IMR-90 (cell line): ENCODE data around the gene NCOR1. TPM values are rescaled to one million over a fixed set of nuclear protein-coding genes. Genes with fewer than 3 reads are reported as not detected.

Experiments used
- ATAC-seq: fragments of 200-7000 bp; cut with Tn5 transposase; 2 replicates; pipeline ENCODE4 v1.9.1; 2020; ENCODE audit warnings: low read depth, mild to moderate bottlenecking, moderate library complexity
- BruUV-seq: library from RNA; stranded (reverse); fragments of 400-500 nt; replicated peaks from 2 replicates; lab custom pipeline; 2021; lab: Mats Ljungman, UMichigan
- CTCF ChIA-PET: fragments of 300-600 bp; formaldehyde crosslinking; extraction: SDS; loops from one replicate; lab custom pipeline; 2021; ENCODE audit warnings: antibody characterized with exemption; lab: Yijun Ruan, JAX
- POLR2A ChIA-PET: fragments of 300-600 bp; sonication (Branson Sonifier 250); formaldehyde crosslinking; loops from one replicate; lab custom pipeline; 2022; ENCODE audit warnings: antibody characterized with exemption; ENCODE audit not compliant: unreplicated experiment; lab: Charles Lee
- DNase-seq: peaks from one replicate; pipeline ENCODE4 v3.0.0; 2013
- H2AFZ ChIP-seq: replicated peaks from 2 replicates; pipeline ENCODE3; 2013; ENCODE audit warnings: low read length, mild to moderate bottlenecking; ENCODE audit not compliant: poor library complexity
- H2AK5ac ChIP-seq: 2 replicates; pipeline ENCODE4 v1.6.1; 2013; ENCODE audit warnings: low read depth, low read length, inconsistent platforms
- H2AK9ac ChIP-seq: replicated peaks from 2 replicates; pipeline ENCODE3; 2013; ENCODE audit warnings: mild to moderate bottlenecking, low read depth, low read length, moderate library complexity; ENCODE audit not compliant: poor library complexity
- H2BK120ac ChIP-seq: 2 replicates; pipeline ENCODE4 v1.6.1; 2013; ENCODE audit warnings: low read depth, low read length, inconsistent platforms
- H2BK15ac ChIP-seq: 3 replicates; pipeline ENCODE4 v1.6.1; 2013; ENCODE audit warnings: low read depth, low read length, inconsistent platforms
- H2BK20ac ChIP-seq: 2 replicates; pipeline ENCODE4 v1.6.1; 2013; ENCODE audit warnings: low read depth, mild to moderate bottlenecking, inconsistent platforms, low read length, moderate library complexity
- H2BK5ac ChIP-seq: 2 replicates; pipeline ENCODE4 v1.6.1; 2013; ENCODE audit warnings: mild to moderate bottlenecking, low read depth, low read length, inconsistent platforms; ENCODE audit not compliant: poor library complexity, severe bottlenecking
- H3K14ac ChIP-seq: replicated peaks from 2 replicates; pipeline ENCODE4 v1.6.1; 2013; ENCODE audit warnings: low read depth, low read length, inconsistent platforms
- H3K18ac ChIP-seq: 2 replicates; pipeline ENCODE4 v1.6.1; 2013; ENCODE audit warnings: low read depth, low read length, control low read depth
- H3K23ac ChIP-seq: 2 replicates; pipeline ENCODE4 v1.6.1; 2013; ENCODE audit warnings: low read depth, low read length, inconsistent platforms
- H3K27ac ChIP-seq: 2 replicates; pipeline ENCODE4 v1.5.1; 2013; ENCODE audit warnings: mild to moderate bottlenecking, control low read depth, low read length; ENCODE audit not compliant: insufficient read depth
- H3K27me3 ChIP-seq: 2 replicates; pipeline ENCODE4 v1.6.1; 2013; ENCODE audit warnings: low read length; ENCODE audit not compliant: control insufficient read depth, insufficient read depth
- H3K36me3 ChIP-seq: 2 replicates; pipeline ENCODE4 v1.6.1; 2013; ENCODE audit warnings: low read length, mixed read lengths; ENCODE audit not compliant: control insufficient read depth, insufficient read depth
- H3K4ac ChIP-seq: 2 replicates; pipeline ENCODE4 v1.6.1; 2013; ENCODE audit warnings: low read depth, low read length, inconsistent platforms
- H3K4me1 ChIP-seq: 2 replicates; pipeline ENCODE4 v1.6.1; 2013; ENCODE audit warnings: low read length, mixed read lengths; ENCODE audit not compliant: control insufficient read depth, insufficient read depth
- H3K4me2 ChIP-seq: 2 replicates; pipeline ENCODE4 v1.6.1; 2013; ENCODE audit warnings: low read depth, mild to moderate bottlenecking, control low read depth, low read length, moderate library complexity
- H3K4me3 ChIP-seq: 2 replicates; pipeline ENCODE4 v1.5.1; 2013; ENCODE audit warnings: low read depth, mild to moderate bottlenecking, control low read depth, low read length, moderate library complexity; ENCODE audit not compliant: insufficient read depth
- H3K56ac ChIP-seq: 2 replicates; pipeline ENCODE4 v1.6.1; 2013; ENCODE audit warnings: low read length, inconsistent platforms; ENCODE audit not compliant: insufficient read depth; ENCODE audit errors: extremely low read depth
- H3K79me1 ChIP-seq, 2 experiments: 2 replicates each; pipeline ENCODE4 v1.6.1; 2013; ENCODE audit warnings: low read length in 2 of 2, inconsistent platforms in 1 of 2, low read depth in 1 of 2
- H3K9ac ChIP-seq: 2 replicates; pipeline ENCODE4 v1.6.1; 2013; ENCODE audit warnings: low read depth, low read length, control low read depth
- H3K9me1 ChIP-seq: 2 replicates; pipeline ENCODE4 v1.6.1; 2013; ENCODE audit warnings: low read length, inconsistent platforms; ENCODE audit not compliant: insufficient read depth
- H3K9me3 ChIP-seq: 2 replicates; pipeline ENCODE4 v1.6.1; 2013; ENCODE audit warnings: low read length; ENCODE audit not compliant: control insufficient read depth, insufficient read depth
- H4K20me1 ChIP-seq: 2 replicates; pipeline ENCODE4 v1.6.1; 2013; ENCODE audit warnings: low read length, inconsistent platforms; ENCODE audit not compliant: insufficient read depth
- H4K5ac ChIP-seq: 2 replicates; pipeline ENCODE4 v1.6.1; 2013; ENCODE audit warnings: mild to moderate bottlenecking, low read depth, low read length, control low read depth
- H4K8ac ChIP-seq, 2 experiments: 2 replicates each; pipeline ENCODE4 v1.6.1; 2013; ENCODE audit warnings: low read depth in 2 of 2, low read length in 2 of 2, control low read depth in 1 of 2, inconsistent platforms in 1 of 2
- H4K91ac ChIP-seq: 2 replicates; pipeline ENCODE4 v1.6.1; 2013; ENCODE audit warnings: low read depth, low read length, inconsistent platforms; ENCODE audit not compliant: insufficient read depth
- BHLHE40 ChIP-seq: fragments of 150-350 bp; IDR thresholded peaks from 2 replicates; pipeline ENCODE4 v1.6.1; 2016; ENCODE audit warnings: mild to moderate bottlenecking, low read depth, low read length
- CEBPB ChIP-seq: IDR thresholded peaks from 2 replicates; pipeline ENCODE4 v1.6.1; 2012; ENCODE audit warnings: low read depth, low read length, improper control_type of control experiment
- CHD1 ChIP-seq: IDR thresholded peaks from 2 replicates; pipeline ENCODE4 v1.6.1; 2012; ENCODE audit warnings: low read depth, low read length, improper control_type of control experiment
- CTCF ChIP-seq: conservative IDR thresholded peaks from 2 replicates; pipeline ENCODE4 v1.5.1; 2012; ENCODE audit warnings: mild to moderate bottlenecking, low read depth, low read length, improper control_type of control experiment
- ELK1 ChIP-seq: fragments of 150-350 bp; IDR thresholded peaks from 2 replicates; pipeline ENCODE4 v1.6.1; 2016; ENCODE audit warnings: low read depth, mild to moderate bottlenecking, low read length, moderate library complexity, borderline replicate concordance
- FOS ChIP-seq: fragments of 150-350 bp; IDR thresholded peaks from 2 replicates; pipeline ENCODE4 v1.6.1; 2016; ENCODE audit warnings: low read depth, low read length
- MAFK ChIP-seq: IDR thresholded peaks from 2 replicates; pipeline ENCODE4 v1.6.1; 2012; ENCODE audit warnings: low read depth, low read length, improper control_type of control experiment
- MAZ ChIP-seq: IDR thresholded peaks from 2 replicates; pipeline ENCODE4 v1.6.1; 2012; ENCODE audit warnings: low read depth, mild to moderate bottlenecking, low read length, improper control_type of control experiment, moderate library complexity, borderline replicate concordance
- MXI1 ChIP-seq: IDR thresholded peaks from 2 replicates; pipeline ENCODE4 v1.6.1; 2012; ENCODE audit warnings: low read depth, mild to moderate bottlenecking, low read length, moderate library complexity, borderline replicate concordance
- NFE2L2 ChIP-seq: fragments of 150-350 bp; IDR thresholded peaks from 2 replicates; pipeline ENCODE4 v1.6.1; 2016; ENCODE audit warnings: low read depth, mild to moderate bottlenecking, low read length
- POLR2A ChIP-seq: IDR thresholded peaks from 2 replicates; pipeline ENCODE4 v1.6.1; 2012; ENCODE audit warnings: mild to moderate bottlenecking, low read depth, low read length
- RAD21 ChIP-seq: IDR thresholded peaks from 2 replicates; pipeline ENCODE4 v1.6.1; 2012; ENCODE audit warnings: low read length, improper control_type of control experiment
- RCOR1 ChIP-seq: IDR thresholded peaks from 2 replicates; pipeline ENCODE4 v1.6.1; 2012; ENCODE audit warnings: mild to moderate bottlenecking, low read length, improper control_type of control experiment; ENCODE audit not compliant: insufficient replicate concordance
- RFX5 ChIP-seq: IDR thresholded peaks from 2 replicates; pipeline ENCODE4 v1.8.0; 2012; ENCODE audit warnings: low read depth, mild to moderate bottlenecking, low read length, moderate library complexity
- SMC3 ChIP-seq: fragments of 150-350 bp; IDR thresholded peaks from 2 replicates; pipeline ENCODE4 v1.6.1; 2016; ENCODE audit warnings: low read depth, mild to moderate bottlenecking, antibody characterized with exemption, low read length, moderate library complexity
- USF2 ChIP-seq: fragments of 150-350 bp; IDR thresholded peaks from 2 replicates; pipeline ENCODE4 v1.6.1; 2017; ENCODE audit warnings: mild to moderate bottlenecking, antibody characterized with exemption, low read length, low read depth
- WGBS, 2 experiments: methylation state at CpG; one replicate each; pipeline versions ENCODE4 v1.1.5 to v1.1.7; 2013; ENCODE audit warnings: missing lambda C conversion rate in 2 of 2; ENCODE audit not compliant: insufficient read length in 1 of 2; ENCODE audit errors: extremely low coverage in 2 of 2; 5-methylcytosine and 5-hydroxymethylcytosine counted together
- dilution Hi-C: fragments of 300-500 bp; cut with HindIII; formaldehyde crosslinking; loops from one replicate; pipeline ENCODE4 v1.14.3; 2018; ENCODE audit warnings: low sequenced_read_pairs; ENCODE audit not compliant: unreplicated experiment
- in situ Hi-C: fragments of 300-500 bp; cut with MboI; formaldehyde crosslinking; loops from 3 replicates; pipeline ENCODE4 v1.14.3; 2019; ENCODE audit warnings: low sequenced_read_pairs, inconsistent platforms, mixed read lengths
- intact Hi-C: fragments of 100-400 bp; cut with micrococcal nuclease; formaldehyde crosslinking; loops from 2 replicates; pipeline ENCODE4 v1.10.0; 2022
- polyA plus RNA-seq, 3 experiments: library from polyadenylated mRNA; depleted of rRNA; stranded (reverse); fragments of >200 nt; gene quantifications; 2 replicates each; pipeline ENCODE4 v1.2.3, GENCODE V29; 2012; ENCODE audit warnings: low replicate concordance in 1 of 3
- total RNA-seq: library from RNA; depleted of rRNA; stranded (reverse); fragments of >200 nt; gene quantifications from 2 replicates; pipeline ENCODE4 v1.2.3, GENCODE V29; 2012

The NCOR1 gene
- total and polyA plus RNA-seq, 2 of the 4 experiments (the other 2 are of a cell fraction) = 54.5 to 80.3 TPM

- no TSS peak for BruUV-seq
- Histone ChIP-seq H2BK15ac (no peak overlapping the region), H3K27me3 (no peaks in the 10 kb centered on the region), H2BK5ac (no peak overlapping the region), H3K4me3 (no peak overlapping the region), H2BK20ac (no peak overlapping the region), H3K23ac (no peak overlapping the region), H3K9ac (no peak overlapping the region), H3K18ac (no peak overlapping the region), H2BK120ac (no peak overlapping the region), H3K79me1 (peaks cover 19 to 34% of the 10 kb centered on the region in 2 experiments), H3K4me2 (no peak overlapping the region), H3K4me1 (peaks cover 2% of the 10 kb centered on the region; the same call in 1 of the 2 replicates), H3K9me3 (no peaks in the 10 kb centered on the region; the same call in 1 of the 2 replicates), H3K9me1 (peaks cover 6% of the 10 kb centered on the region), H4K8ac (no peak overlapping the region), H3K36me3 (peaks cover 34% of the 10 kb centered on the region), H3K56ac (no peak overlapping the region), H2AFZ (no peak overlapping the region), H3K4ac (no peak overlapping the region), H2AK5ac (no peak overlapping the region), H4K91ac (no peak overlapping the region), H4K5ac (no peak overlapping the region), H3K14ac (no peak overlapping the region), H2AK9ac (no peak overlapping the region), H3K27ac (no peak overlapping the region), H4K20me1 (peaks cover 10% of the 10 kb centered on the region; the same call in 1 of the 2 replicates)
- DNase-seq = no peak
- no peak for ATAC-seq
- intact Hi-C loops = no loop called here
- in situ Hi-C loops = no loop called here
- dilution Hi-C loops = no loop called here
- CTCF ChIA-PET = no interaction called here
- POLR2A ChIA-PET = no interaction called here
- TF ChIP-seq CEBPB (no peak), MAFK (no peak), POLR2A (no peak), MXI1 (no peak), ELK1 (no peak), USF2 (no peak), CTCF (no peak), CHD1 (no peak), RCOR1 (no peak), RFX5 (no peak), SMC3 (no peak), BHLHE40 (no peak), FOS (no peak), MAZ (no peak), RAD21 (no peak), NFE2L2 (no peak)
- WGBS, 2 experiments = 80% methylated on average over 1 of the region's 11 CpGs; no CpG with 5 or more reads in 1 of the 2 experiments
Measured at GRCh38 chr17:16120937-16121336, 94.4 kb downstream of the NCOR1 start.
